ENCODE data around the gene GSAP. TPM values are rescaled to one million over a fixed set of nuclear protein-coding genes. Genes with fewer than 3 reads are reported as not detected.

GSAP gene
- total and polyA plus RNA-seq, 2 of the 4 experiments (the other 2 are of a cell fraction), result 1.6 to 1.8 TPM

- intact Hi-C loops (cut with micrococcal nuclease) (no loop called here), dilution Hi-C loops (cut with HindIII; ENCODE audit: low sequenced_read_pairs, unreplicated experiment) (no loop called here), in situ Hi-C loops (cut with MboI; ENCODE audit: low sequenced_read_pairs) (no loop called here)
- H3K23ac ChIP-seq (ENCODE audit: low read depth, low read length), result no peak overlapping the region
- H3K9me3 ChIP-seq (ENCODE audit: control insufficient read depth, insufficient read depth, low read length), result no peaks in the 10 kb centered on the region
- H4K91ac ChIP-seq (ENCODE audit: insufficient read depth, low read depth, low read length), result no peak overlapping the region
- H4K8ac ChIP-seq (ENCODE audit: low read depth in 2 of 2, low read length in 2 of 2), result no peak overlapping the region
- H3K4me2 ChIP-seq (ENCODE audit: low read depth, low read length), result no peak overlapping the region
- WGBS, 2 experiments (ENCODE audit: extremely low coverage in 2 of 2, insufficient read length in 1 of 2), result no CpG with 5 or more reads among the region's 2 CpGs
- H2AK9ac ChIP-seq (replicated peaks; ENCODE audit: low read depth, low read length, poor library complexity), result no peak overlapping the region
- peaks cover 2% of the 10 kb centered on the region for H3K4me1 ChIP-seq (ENCODE audit: control insufficient read depth, insufficient read depth, low read length)
- H3K18ac ChIP-seq (ENCODE audit: low read depth, low read length), result no peak overlapping the region
- no peaks in the 10 kb centered on the region for H4K20me1 ChIP-seq (ENCODE audit: insufficient read depth, low read length)
- no peak overlapping the region for H3K4me3 ChIP-seq (ENCODE audit: insufficient read depth, low read depth, low read length)
- ChIA-PET POLR2A (ENCODE audit: unreplicated experiment) (no interaction called here), CTCF (no interaction called here)
- H2BK120ac ChIP-seq (ENCODE audit: low read depth, low read length), result no peak overlapping the region
- no peak for DNase-seq
- H2BK20ac ChIP-seq (ENCODE audit: low read depth, low read length), result no peak overlapping the region
- no peaks in the 10 kb centered on the region for H3K79me1 ChIP-seq (ENCODE audit: low read depth in 1 of 2, low read length in 2 of 2)
- BruUV-seq (replicated peaks), result no TSS peak
- H3K14ac ChIP-seq (replicated peaks; ENCODE audit: low read depth, low read length), result no peak overlapping the region
- no peak overlapping the region for H4K5ac ChIP-seq (ENCODE audit: low read depth, low read length)
- no peaks in the 10 kb centered on the region for H3K36me3 ChIP-seq (ENCODE audit: control insufficient read depth, insufficient read depth, low read length)
- H3K9me1 ChIP-seq (ENCODE audit: insufficient read depth, low read length), result peaks cover 3% of the 10 kb centered on the region
- ATAC-seq (ENCODE audit: low read depth), result no peak
- no peak for TF ChIP-seq MXI1 (IDR thresholded peaks at IDR 0.05; ENCODE audit: borderline replicate concordance, low read depth, low read length)
- no peak for TF ChIP-seq RFX5 (IDR thresholded peaks at IDR 0.05; ENCODE audit: low read depth, low read length)
- no peak overlapping the region for H2BK5ac ChIP-seq (ENCODE audit: low read depth, low read length, poor library complexity, severe bottlenecking)
- H2AFZ ChIP-seq (replicated peaks; ENCODE audit: low read length, poor library complexity), result no peak overlapping the region
- H3K4ac ChIP-seq (ENCODE audit: low read depth, low read length), result no peak overlapping the region
- no peak overlapping the region for H3K27ac ChIP-seq (ENCODE audit: insufficient read depth, low read length)
- no peak overlapping the region for H2AK5ac ChIP-seq (ENCODE audit: low read depth, low read length)
- H3K9ac ChIP-seq (ENCODE audit: low read depth, low read length), result no peak overlapping the region
- H3K27me3 ChIP-seq (ENCODE audit: control insufficient read depth, insufficient read depth, low read length), result no peaks in the 10 kb centered on the region
- H2BK15ac ChIP-seq (ENCODE audit: low read depth, low read length), result no peak overlapping the region
- H3K56ac ChIP-seq (ENCODE audit: extremely low read depth, insufficient read depth, low read length), result no peak overlapping the region
Measured at GRCh38 chr7:77459311-77459726, 43.2 kb upstream of the GSAP start.

All from IMR-90 (cell line).